Endothelial cell of coronary artery (primary cell): Measurements from ENCODE around the gene SLC9A5. TPM values are rescaled to one million over a fixed set of nuclear protein-coding genes. Genes with fewer than 3 reads are reported as not detected.

Experiments
- total RNA-seq: library from RNA; depleted of rRNA; stranded (reverse); fragments of >200 nt; gene quantifications from 2 replicates; pipeline ENCODE4 v1.2.3, GENCODE V29; 2014

The SLC9A5 gene
- total RNA-seq = 0.81 and 0.85 TPM in 2 replicates

DNA sequence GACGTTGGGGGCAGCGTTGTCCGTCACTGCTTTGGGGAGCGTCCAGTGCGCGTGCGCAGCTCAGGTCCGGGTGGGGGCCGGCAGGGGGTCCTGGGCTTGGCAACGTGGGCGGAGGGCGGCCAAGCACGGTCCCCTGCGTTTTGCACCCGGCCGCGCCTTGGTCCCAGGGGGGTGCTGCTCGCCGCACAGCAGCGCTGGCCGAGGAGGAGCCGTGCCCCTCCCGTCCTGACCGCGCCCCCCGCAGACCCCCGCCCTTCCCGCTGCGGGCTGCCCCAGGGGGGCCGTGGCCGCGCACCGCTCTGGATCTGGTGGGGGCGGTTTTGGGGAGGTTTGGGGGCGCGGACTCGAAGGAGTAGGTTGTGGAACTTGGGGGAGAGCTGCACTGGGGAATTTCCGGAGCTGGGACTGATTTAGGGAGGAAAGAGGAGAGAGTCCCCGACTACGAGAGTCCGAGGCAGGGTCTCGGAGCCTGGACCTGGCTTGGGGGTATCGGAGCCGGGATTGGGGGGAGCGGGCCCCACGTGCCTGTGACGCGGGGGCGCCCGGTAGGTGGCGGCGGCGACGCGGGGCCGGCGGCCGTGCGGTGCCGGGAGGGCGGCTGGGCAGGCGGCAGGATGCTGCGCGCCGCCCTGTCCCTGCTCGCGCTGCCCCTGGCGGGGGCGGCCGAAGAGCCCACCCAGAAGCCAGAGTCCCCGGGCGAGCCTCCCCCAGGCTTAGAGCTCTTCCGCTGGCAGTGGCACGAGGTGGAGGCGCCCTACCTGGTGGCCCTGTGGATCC lies at the start of gene SLC9A5:
Gene SLC9A5 (plus strand): TSS at position 579 of the 777 bp plus-strand sequence. CDS start 36 bp downstream, at position 615.

GRCh38 chr16:67199011-67199807 lies 49.6 kb upstream of the SLC9A5 start, which contains the start of gene ELMO3:
ELMO3 (plus strand) TSS chr16:67199131; CDS start chr16:67199327, 196 bp downstream.

GRCh38 chr16:67226804-67227566 lies 21.8 kb upstream of the SLC9A5 start, which contains the start of gene TMEM208:
TMEM208 (plus strand) TSS chr16:67227130; CDS start chr16:67227219, 89 bp downstream.

GRCh38 chr16:67247192-67248072 lies 1.3 kb upstream of the SLC9A5 start, which contains the start of gene FHOD1:
FHOD1 (minus strand) TSS chr16:67247481; CDS start chr16:67247410, 71 bp downstream.

DNA sequence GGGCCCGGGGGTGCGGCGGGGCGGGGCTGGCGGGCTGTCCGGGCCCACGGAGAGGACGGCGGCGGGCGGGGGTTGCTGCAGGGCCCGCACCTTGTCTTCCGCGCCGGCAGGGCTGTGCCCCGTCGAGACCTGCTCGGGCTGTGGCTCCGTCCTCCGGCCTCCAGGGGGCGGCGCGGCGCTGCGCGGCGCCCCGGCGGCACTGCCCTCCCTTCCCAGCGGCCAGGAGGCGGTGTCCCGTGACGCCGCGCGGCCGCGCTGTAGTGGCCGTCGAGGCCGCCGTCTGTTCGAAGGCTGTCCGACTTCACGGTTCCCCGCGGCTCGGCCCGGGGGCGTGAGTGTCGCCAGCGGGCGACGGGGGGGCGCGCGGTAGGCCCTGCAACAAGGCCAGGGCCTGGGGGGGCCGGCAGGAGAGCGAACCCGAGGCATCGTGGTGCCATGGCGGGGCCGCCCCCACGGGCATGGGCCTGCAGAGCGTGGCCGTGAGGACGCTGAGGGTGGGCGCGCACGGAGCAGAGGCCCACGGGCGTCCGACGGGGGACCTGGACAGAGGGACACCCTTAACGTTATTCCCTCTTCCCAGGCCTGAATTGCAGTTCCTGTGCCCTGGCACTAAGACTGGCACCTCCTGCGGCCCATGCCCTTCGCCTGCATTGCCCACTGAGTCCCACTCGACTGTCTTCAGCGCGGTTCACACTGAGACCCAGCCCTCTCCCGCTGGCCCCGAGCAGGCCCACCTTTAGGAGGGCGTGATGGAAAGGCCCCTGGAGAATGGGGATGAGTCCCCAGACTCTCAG lies 30.7 kb downstream of the SLC9A5 start, which contains the start of gene PLEKHG4:
Gene PLEKHG4 (plus strand): TSS at position 237 of the 794 bp plus-strand sequence. CDS start 513 bp downstream, at position 750.

Other genes with a start within 250 kb of the SLC9A5 start
- gene CBFB, start 219.8 kb upstream of the SLC9A5 start, total RNA-seq = 96.9 and 97.7 TPM in 2 replicates
- gene PHAF1, start 139.0 kb upstream of the SLC9A5 start, total RNA-seq = 10.3 and 12.0 TPM in 2 replicates
- gene B3GNT9, start 98.0 kb upstream of the SLC9A5 start, total RNA-seq = 3.7 and 7.8 TPM in 2 replicates
- gene TRADD, start 89.1 kb upstream of the SLC9A5 start, total RNA-seq = 13.9 and 17.1 TPM in 2 replicates
- gene FBXL8, start 89.0 kb upstream of the SLC9A5 start, total RNA-seq = 4.7 and 6.4 TPM in 2 replicates
- 0.45 and 3.2 TPM in 2 replicates for gene HSF4, start 84.2 kb upstream of the SLC9A5 start, total RNA-seq
- gene NOL3, start 78.4 kb upstream of the SLC9A5 start, total RNA-seq = 7.7 and 13.8 TPM in 2 replicates
- 18.4 and 18.9 TPM in 2 replicates for gene MATCAP1, start 65.0 kb upstream of the SLC9A5 start, total RNA-seq
- gene EXOC3L1, start 58.8 kb upstream of the SLC9A5 start, total RNA-seq = 2.4 and 9.1 TPM in 2 replicates
- 51.1 and 61.8 TPM in 2 replicates for gene E2F4, start 56.8 kb upstream of the SLC9A5 start, total RNA-seq
- 0.72 and 1.2 TPM in 2 replicates for gene ELMO3, start 49.8 kb upstream of the SLC9A5 start, total RNA-seq
- gene TMEM208, start 21.8 kb upstream of the SLC9A5 start, total RNA-seq = 18.4 and 29.7 TPM in 2 replicates
- gene FHOD1, start 1.5 kb upstream of the SLC9A5 start, total RNA-seq = 26.5 and 29.4 TPM in 2 replicates
- gene PLEKHG4, start 30.6 kb downstream of the SLC9A5 start, total RNA-seq = 26.9 and 27.6 TPM in 2 replicates
- under 0.01 and 0.09 TPM in 2 replicates for gene KCTD19, start 77.8 kb downstream of the SLC9A5 start, total RNA-seq
- 0.28 and 2.7 TPM in 2 replicates for gene LRRC36, start 77.8 kb downstream of the SLC9A5 start, total RNA-seq
- 0.18 and 0.28 TPM in 2 replicates for gene TPPP3, start 144.5 kb downstream of the SLC9A5 start, total RNA-seq
- 5.9 and 6.0 TPM in 2 replicates for gene ZDHHC1, start 167.5 kb downstream of the SLC9A5 start, total RNA-seq
- gene HSD11B2, start 182.1 kb downstream of the SLC9A5 start, total RNA-seq = not detected in 2 replicates
- 78.7 and 86.7 TPM in 2 replicates for gene ATP6V0D1, start 232.2 kb downstream of the SLC9A5 start, total RNA-seq
- not detected in 2 replicates for gene AGRP, start 234.6 kb downstream of the SLC9A5 start, total RNA-seq